Prostate gland (tissue), 2 donors: ENCODE data around the gene KAZN. TPM values are rescaled to one million over a fixed set of nuclear protein-coding genes. Genes with fewer than 3 reads are reported as not detected.
A peak's percentile ranks its signal among the peaks of the same experiment; 100 is the strongest.

Experiments
- DNase-seq: peaks from one replicate; pipeline ENCODE4 v3.0.0-alpha.2; 2019; ENCODE audit warnings: low spot score
- H3K27ac ChIP-seq, 2 donors: fragments of 200-600 bp; sonication (generic); 2 replicates each; pipeline ENCODE4 v1.5.1; 2017 to 2019
- H3K27me3 ChIP-seq: fragments of 200-600 bp; sonication (generic); replicated peaks from 2 replicates; pipeline ENCODE4 v1.5.1; 2019; ENCODE audit not compliant: insufficient read depth
- H3K36me3 ChIP-seq, 2 donors: fragments of 200-600 bp; sonication (generic); 1 replicate in 1 of 2; 2 replicates in 1 of 2; pipeline versions ENCODE4 v1.5.1 to v1.8.1; 2017 to 2019
- H3K4me1 ChIP-seq: fragments of 200-600 bp; sonication (generic); replicated peaks from 2 replicates; pipeline ENCODE4 v1.5.1; 2019
- H3K4me3 ChIP-seq, 2 donors: fragments of 200-600 bp; sonication (generic); 2 replicates each; pipeline ENCODE4 v1.5.1; 2017 to 2019
- H3K9me3 ChIP-seq: fragments of 200-600 bp; sonication (generic); 2 replicates; pipeline ENCODE4 v1.5.1; 2017
- CTCF ChIP-seq, 4 experiments: fragments of 200-600 bp in 2 of 4; fragments of 450-650 bp in 2 of 4; sonication (generic) in 2 of 4; IDR thresholded peaks; 1 replicate in 3 of 4; 2 replicates in 1 of 4; pipeline ENCODE4 v1.5.1; 2016 to 2019; ENCODE audit warnings: antibody characterized with exemption in 4 of 4, mild to moderate bottlenecking in 2 of 4, moderate library complexity in 2 of 4
- POLR2A ChIP-seq: fragments of 450-650 bp; IDR thresholded peaks from one replicate; pipeline ENCODE4 v1.6.1; 2016; ENCODE audit warnings: antibody characterized with exemption, mild to moderate bottlenecking
- POLR2AphosphoS5 ChIP-seq: sonication (generic); formaldehyde crosslinking; IDR thresholded peaks from one replicate; pipeline ENCODE4 v1.6.1; 2017; ENCODE audit warnings: antibody characterized with exemption
- WGBS: methylation state at CpG from one replicate; pipeline ENCODE4 v1.1.5; 2018; 5-methylcytosine and 5-hydroxymethylcytosine counted together
- intact Hi-C: fragments of 100-400 bp; cut with DNase I; formaldehyde crosslinking; loops from one replicate; pipeline ENCODE4 v1.14.2; 2022
- total RNA-seq, 2 donors: library from RNA; depleted of rRNA; stranded (reverse); fragments of >200 nt; gene quantifications; one replicate each; pipeline ENCODE4 v1.1.0, GENCODE V29; 2016

KAZN gene
- total RNA-seq, 2 donors from 2014 or later, result 8.3 to 12.7 TPM

DNA sequence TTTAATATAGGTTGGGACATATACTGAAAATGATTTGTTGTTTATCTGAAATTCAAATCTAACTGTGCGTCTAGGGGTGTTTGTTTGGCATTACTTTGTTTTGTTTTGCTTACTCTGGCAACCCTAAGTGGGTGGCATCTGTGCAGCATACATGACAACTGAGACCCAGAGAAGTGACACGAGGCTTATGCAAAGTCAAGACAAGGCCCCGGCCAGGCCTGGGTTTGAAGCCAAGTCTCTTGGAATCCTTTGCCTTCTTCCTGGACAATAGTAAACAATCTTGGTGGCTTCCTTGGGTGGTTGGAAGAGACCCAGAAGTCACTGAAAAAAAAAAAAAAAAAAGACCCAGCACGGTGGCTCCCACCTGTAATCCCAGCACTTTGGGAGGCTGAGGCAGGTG is 357.5 kb downstream of the KAZN start:
- no peak for TF ChIP-seq CTCF (IDR thresholded peaks at IDR 0.05)
- peak; percentile 38 for TF ChIP-seq POLR2AphosphoS5
- H3K36me3 ChIP-seq, result no peaks in the 10 kb centered on the region
- no peak overlapping the region for H3K27ac ChIP-seq
- no peaks in the 10 kb centered on the region for H3K9me3 ChIP-seq
- intact Hi-C loops, result no loop called here
- H3K4me3 ChIP-seq, result no peak overlapping the region
- H3K27me3 ChIP-seq, result no peaks in the 10 kb centered on the region
- 21% methylated on average over 4 of the region's 4 CpGs for WGBS
- DNase-seq, result peak; percentile 63
- H3K4me1 ChIP-seq, result no peaks in the 10 kb centered on the region

- 92% methylated on average over 11 of the region's 11 CpGs for WGBS
- no peaks in the 10 kb centered on the region for H3K9me3 ChIP-seq
- no peak overlapping the region for H3K4me3 ChIP-seq
- H3K27me3 ChIP-seq, result no peaks in the 10 kb centered on the region
- TF ChIP-seq CTCF (IDR thresholded peaks at IDR 0.05) (no peak), POLR2A (no peak), POLR2AphosphoS5 (no peak)
- no peaks in the 10 kb centered on the region for H3K4me1 ChIP-seq
- no peak overlapping the region for H3K27ac ChIP-seq
- intact Hi-C loops, result no loop called here
- DNase-seq, result no peak
- no peaks in the 10 kb centered on the region for H3K36me3 ChIP-seq
Measured at GRCh38 chr1:14956579-14957195, 358.2 kb downstream of the KAZN start.

- DNase-seq, result no peak
- no peak for TF ChIP-seq POLR2A
- TF ChIP-seq CTCF (IDR thresholded peaks at IDR 0.05), result no peak
- no peak for TF ChIP-seq POLR2AphosphoS5
- 94% methylated on average over 33 of the region's 33 CpGs for WGBS
- Histone ChIP-seq H3K9me3 (no peaks in the 10 kb centered on the region), H3K36me3 (no peaks in the 10 kb centered on the region), H3K4me3 (no peak overlapping the region), H3K27ac (no peak overlapping the region), H3K27me3 (no peaks in the 10 kb centered on the region), H3K4me1 (no peaks in the 10 kb centered on the region)
- intact Hi-C loops, result no loop called here
Measured at GRCh38 chr1:14957375-14958098, 359.1 kb downstream of the KAZN start.

DNA sequence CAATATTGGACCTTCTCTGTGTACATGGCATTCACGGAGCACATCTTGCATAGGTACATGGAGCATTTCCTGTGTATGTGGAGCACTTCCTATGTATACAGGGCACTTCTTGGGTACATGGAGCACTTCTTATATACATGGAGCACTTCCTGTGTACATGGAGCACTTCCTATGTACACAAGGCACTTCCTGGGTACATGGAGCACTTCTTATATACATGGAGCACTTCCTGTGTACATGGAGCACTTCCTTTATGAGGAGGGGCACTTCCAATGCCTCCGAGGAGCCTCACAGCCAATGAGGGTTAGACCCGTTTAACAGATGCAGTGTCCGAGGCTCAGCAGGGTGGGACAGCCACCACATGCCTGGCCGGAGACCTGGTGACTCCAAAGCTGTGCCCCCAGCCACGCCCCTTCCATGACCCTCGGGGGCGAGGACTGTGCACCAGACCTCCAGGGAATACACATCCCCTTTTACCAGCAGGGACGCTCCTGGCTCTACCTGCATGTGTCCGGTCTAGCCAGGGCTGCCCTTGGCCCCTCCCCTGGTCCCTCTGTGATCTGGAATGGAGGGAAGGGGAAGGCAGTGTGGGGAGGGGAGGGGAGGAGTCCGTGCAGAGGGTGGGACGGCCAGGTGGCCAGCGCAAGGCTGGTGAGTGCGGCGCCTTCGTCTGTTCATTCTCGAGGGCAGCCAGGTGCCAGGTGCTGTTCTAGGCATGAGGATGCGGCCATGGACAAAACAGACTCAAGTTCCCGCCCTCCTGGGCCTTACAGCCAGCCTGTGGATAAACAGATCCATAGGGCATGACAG is 360.0 kb downstream of the KAZN start:
- H3K36me3 ChIP-seq, result no peaks in the 10 kb centered on the region
- no peak overlapping the region for H3K4me3 ChIP-seq
- no peak overlapping the region for H3K27ac ChIP-seq
- H3K27me3 ChIP-seq, result no peaks in the 10 kb centered on the region
- WGBS, result 87% methylated on average over 19 of the region's 19 CpGs
- H3K9me3 ChIP-seq, result no peaks in the 10 kb centered on the region
- intact Hi-C loops, result no loop called here
- H3K4me1 ChIP-seq, result no peaks in the 10 kb centered on the region
- no peak for DNase-seq
- TF ChIP-seq POLR2AphosphoS5, result no peak
- TF ChIP-seq CTCF (IDR thresholded peaks at IDR 0.05), result no peak
- TF ChIP-seq POLR2A, result no peak
